Gastroesophageal sphincter (tissue), 3 donors: ENCODE data around the gene EPHA4.

ENCODE experiments used
- EP300 ChIP-seq: sonication (generic); formaldehyde crosslinking; IDR thresholded peaks from one replicate; pipeline ENCODE4 v1.6.1; 2017; ENCODE audit warnings: antibody characterized with exemption, mild to moderate bottlenecking
- POLR2AphosphoS5 ChIP-seq: sonication (generic); formaldehyde crosslinking; IDR thresholded peaks from one replicate; pipeline ENCODE4 v1.6.1; 2017; ENCODE audit warnings: antibody characterized with exemption
- TF ChIP-seq, protein P1 (sequence below), 4 experiments: fragments of 200-600 bp in 2 of 4; fragments of 450-650 bp in 2 of 4; sonication (generic) in 1 of 4; IDR thresholded peaks; one replicate each; pipeline ENCODE4 v1.5.1; 2017 to 2019; ENCODE audit warnings: antibody characterized with exemption in 4 of 4, mild to moderate bottlenecking in 2 of 4, moderate library complexity in 2 of 4

DNA sequence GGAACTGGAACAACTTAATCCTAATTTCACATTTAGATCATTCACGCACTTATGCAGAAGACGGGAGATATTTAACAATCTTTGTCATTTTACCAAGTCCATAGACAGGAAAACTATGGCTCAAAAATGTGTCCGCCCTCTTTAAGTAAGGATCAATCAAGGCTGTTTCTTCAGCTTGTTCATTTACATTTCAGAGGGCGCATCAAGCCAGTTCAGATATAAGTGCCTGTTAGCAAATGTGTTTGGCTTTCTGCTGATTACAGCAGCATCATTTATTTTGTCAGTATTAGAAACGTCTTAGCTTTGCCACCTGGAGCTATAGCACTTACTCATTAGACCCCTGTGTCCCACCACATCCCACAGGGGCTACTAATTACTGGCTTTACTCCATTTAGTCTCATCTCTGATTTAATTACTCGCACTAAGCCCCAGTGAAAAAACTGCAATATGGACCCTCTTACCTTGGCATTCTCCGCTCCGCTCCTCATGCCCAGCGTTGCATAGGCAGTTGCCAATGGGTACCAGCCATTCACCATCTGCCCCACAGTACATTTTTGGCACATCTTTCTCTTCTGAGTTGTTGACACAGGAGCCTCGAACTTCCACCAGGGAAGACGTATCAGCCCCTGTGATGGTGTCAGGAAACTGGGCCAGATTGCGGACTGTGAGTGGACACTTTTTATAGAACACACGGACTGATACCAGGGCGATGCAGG is 8.7 kb downstream of the EPHA4 start:
- TF ChIP-seq EP300 (no peak), POLR2AphosphoS5 (no peak)
- TF ChIP-seq, protein P1, sequence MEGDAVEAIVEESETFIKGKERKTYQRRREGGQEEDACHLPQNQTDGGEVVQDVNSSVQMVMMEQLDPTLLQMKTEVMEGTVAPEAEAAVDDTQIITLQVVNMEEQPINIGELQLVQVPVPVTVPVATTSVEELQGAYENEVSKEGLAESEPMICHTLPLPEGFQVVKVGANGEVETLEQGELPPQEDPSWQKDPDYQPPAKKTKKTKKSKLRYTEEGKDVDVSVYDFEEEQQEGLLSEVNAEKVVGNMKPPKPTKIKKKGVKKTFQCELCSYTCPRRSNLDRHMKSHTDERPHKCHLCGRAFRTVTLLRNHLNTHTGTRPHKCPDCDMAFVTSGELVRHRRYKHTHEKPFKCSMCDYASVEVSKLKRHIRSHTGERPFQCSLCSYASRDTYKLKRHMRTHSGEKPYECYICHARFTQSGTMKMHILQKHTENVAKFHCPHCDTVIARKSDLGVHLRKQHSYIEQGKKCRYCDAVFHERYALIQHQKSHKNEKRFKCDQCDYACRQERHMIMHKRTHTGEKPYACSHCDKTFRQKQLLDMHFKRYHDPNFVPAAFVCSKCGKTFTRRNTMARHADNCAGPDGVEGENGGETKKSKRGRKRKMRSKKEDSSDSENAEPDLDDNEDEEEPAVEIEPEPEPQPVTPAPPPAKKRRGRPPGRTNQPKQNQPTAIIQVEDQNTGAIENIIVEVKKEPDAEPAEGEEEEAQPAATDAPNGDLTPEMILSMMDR (IDR thresholded peaks at IDR 0.05) = no peak
